H9 (cell line): ENCODE results near the gene ZCCHC8. TPM values are rescaled to one million over a fixed set of nuclear protein-coding genes. Genes with fewer than 3 reads are reported as not detected.

Experiments used
- DNase-seq: peaks from one replicate; pipeline ENCODE4 v3.0.0-alpha.2; 2017
- H2AFZ ChIP-seq: one replicate; pipeline ENCODE4 v1.6.1; 2013; ENCODE audit warnings: mild to moderate bottlenecking, low read length, control low read depth, moderate library complexity
- H2AK5ac ChIP-seq: 2 replicates; pipeline ENCODE4 v1.6.1; 2013; ENCODE audit warnings: low read length, control low read depth, mixed read lengths; ENCODE audit not compliant: insufficient read length
- H2BK120ac ChIP-seq: one replicate; pipeline ENCODE4 v1.6.1; 2013; ENCODE audit warnings: low read depth, mild to moderate bottlenecking, low read length, control low read depth, inconsistent platforms; ENCODE audit not compliant: poor library complexity, severe bottlenecking
- H2BK12ac ChIP-seq: 2 replicates; pipeline ENCODE4 v1.6.1; 2013; ENCODE audit warnings: low read length, control low read depth, mixed read lengths, low read depth; ENCODE audit not compliant: insufficient read length
- H2BK15ac ChIP-seq: 2 replicates; pipeline ENCODE4 v1.6.1; 2013; ENCODE audit warnings: low read depth, low read length, control low read depth
- H2BK20ac ChIP-seq: one replicate; pipeline ENCODE4 v1.6.1; 2013; ENCODE audit warnings: low read depth, mild to moderate bottlenecking, low read length, control low read depth, inconsistent platforms; ENCODE audit not compliant: poor library complexity, severe bottlenecking
- H2BK5ac ChIP-seq: 2 replicates; pipeline ENCODE4 v1.6.1; 2013; ENCODE audit warnings: low read length, control low read depth, mixed read lengths; ENCODE audit not compliant: insufficient read length
- H3K14ac ChIP-seq: 2 replicates; pipeline ENCODE4 v1.6.1; 2013; ENCODE audit warnings: low read length, control low read depth; ENCODE audit not compliant: insufficient read depth
- H3K18ac ChIP-seq: 2 replicates; pipeline ENCODE4 v1.6.1; 2013; ENCODE audit warnings: low read depth, mild to moderate bottlenecking, mixed read lengths, low read length, control low read depth; ENCODE audit not compliant: insufficient read length
- H3K23ac ChIP-seq: 2 replicates; pipeline ENCODE4 v1.6.1; 2013; ENCODE audit warnings: low read length, control low read depth, mixed read lengths, low read depth; ENCODE audit not compliant: insufficient read length
- H3K23me2 ChIP-seq: 2 replicates; pipeline ENCODE4 v1.6.1; 2013; ENCODE audit warnings: low read depth, mild to moderate bottlenecking, mixed read lengths, low read length, control low read depth; ENCODE audit not compliant: insufficient read length, poor library complexity, severe bottlenecking
- H3K27ac ChIP-seq: 2 replicates; pipeline ENCODE4 v1.5.1; 2013; ENCODE audit warnings: low read length, control low read depth, mixed read lengths, low read depth; ENCODE audit not compliant: insufficient read length
- H3K27me3 ChIP-seq: 2 replicates; pipeline ENCODE4 v1.6.1; 2013; ENCODE audit warnings: low read length, control low read depth, inconsistent platforms; ENCODE audit not compliant: insufficient read depth
- H3K4ac ChIP-seq: 2 replicates; pipeline ENCODE4 v1.6.1; 2013; ENCODE audit warnings: low read depth, mild to moderate bottlenecking, control low read depth, inconsistent platforms, low read length, moderate library complexity
- H3K4me1 ChIP-seq: 2 replicates; pipeline ENCODE4 v1.6.1; 2013; ENCODE audit warnings: low read length, control low read depth, inconsistent platforms; ENCODE audit not compliant: insufficient read depth
- H3K4me2 ChIP-seq: 2 replicates; pipeline ENCODE4 v1.6.1; 2013; ENCODE audit warnings: low read length, control low read depth, mixed read lengths; ENCODE audit not compliant: insufficient read length, insufficient read depth
- H3K56ac ChIP-seq: 2 replicates; pipeline ENCODE4 v1.6.1; 2013; ENCODE audit warnings: low read depth, mild to moderate bottlenecking, mixed read lengths, low read length, control low read depth; ENCODE audit not compliant: insufficient read length
- H3K79me1 ChIP-seq: 2 replicates; pipeline ENCODE4 v1.6.1; 2013; ENCODE audit warnings: low read depth, mild to moderate bottlenecking, moderate library complexity, low read length, control low read depth, inconsistent platforms; ENCODE audit not compliant: insufficient read depth, poor library complexity, severe bottlenecking
- H3K79me2 ChIP-seq: 2 replicates; pipeline ENCODE4 v1.6.1; 2013; ENCODE audit warnings: low read length, control low read depth, inconsistent platforms; ENCODE audit not compliant: insufficient read depth
- H3K9ac ChIP-seq: 2 replicates; pipeline ENCODE4 v1.6.1; 2013; ENCODE audit warnings: low read length, control low read depth, mixed read lengths; ENCODE audit not compliant: insufficient read length; ENCODE audit errors: extremely low read depth
- H3K9me3 ChIP-seq: one replicate; pipeline ENCODE4 v1.6.1; 2013; ENCODE audit warnings: low read depth, low read length, inconsistent platforms; ENCODE audit not compliant: control insufficient read depth
- H3T11ph ChIP-seq: one replicate; pipeline ENCODE4 v1.6.1; 2013; ENCODE audit warnings: mild to moderate bottlenecking, low read length, control low read depth, inconsistent platforms
- H4K20me1 ChIP-seq: one replicate; pipeline ENCODE4 v1.6.1; 2013; ENCODE audit not compliant: control insufficient read depth, insufficient read length, insufficient read depth
- H4K5ac ChIP-seq: 2 replicates; pipeline ENCODE4 v1.6.1; 2013; ENCODE audit warnings: low read depth, mild to moderate bottlenecking, mixed read lengths, low read length, control low read depth; ENCODE audit not compliant: insufficient read length
- H4K8ac ChIP-seq: replicated peaks from 2 replicates; pipeline ENCODE4 v1.6.1; 2013; ENCODE audit warnings: low read length, control low read depth, mixed read lengths, low read depth; ENCODE audit not compliant: insufficient read length
- H4K91ac ChIP-seq: 2 replicates; pipeline ENCODE4 v1.6.1; 2013; ENCODE audit warnings: low read depth, mild to moderate bottlenecking, moderate library complexity, mixed read lengths, low read length, control low read depth; ENCODE audit not compliant: insufficient read length
- H3K27ac Mint-ChIP-seq, 3 experiments: 2 replicates in 2 of 3; 3 replicates in 1 of 3; pipeline ENCODE4 v1.8.0; 2020 to 2021; ENCODE audit warnings: mixed read lengths in 3 of 3, mild to moderate bottlenecking in 1 of 3, moderate library complexity in 1 of 3
- H3K27me3 Mint-ChIP-seq: 2 replicates; pipeline ENCODE4 v1.8.0; 2021; ENCODE audit warnings: low read depth, mild to moderate bottlenecking, moderate library complexity, mixed read lengths
- H3K36me3 Mint-ChIP-seq, 3 experiments: 2 replicates in 2 of 3; 3 replicates in 1 of 3; pipeline ENCODE4 v1.8.0; 2020 to 2021; ENCODE audit warnings: low read depth in 3 of 3, mixed read lengths in 3 of 3; ENCODE audit not compliant: insufficient read depth in 1 of 3
- H3K4me1 Mint-ChIP-seq, 2 experiments: 2 replicates each; pipeline ENCODE4 v1.8.0; 2020; ENCODE audit warnings: mixed read lengths in 2 of 2
- H3K4me3 Mint-ChIP-seq, 2 experiments: 2 replicates in 1 of 2; 3 replicates in 1 of 2; pipeline ENCODE4 v1.8.0; 2020 to 2021; ENCODE audit warnings: mild to moderate bottlenecking in 2 of 2, mixed read lengths in 2 of 2, moderate library complexity in 1 of 2
- H3K9me3 Mint-ChIP-seq, 2 experiments: 2 replicates in 1 of 2; 3 replicates in 1 of 2; pipeline ENCODE4 v1.8.0; 2020; ENCODE audit warnings: mild to moderate bottlenecking in 2 of 2, mixed read lengths in 2 of 2, moderate library complexity in 1 of 2
- WGBS: extraction: QIAGEN DNeasy Blood & Tissue Kit; methylation state at CpG from one replicate; pipeline ENCODE4 v1.1.7; 2013; ENCODE audit warnings: missing lambda C conversion rate, low lambda C conversion rate, mixed read lengths; ENCODE audit not compliant: insufficient read length; ENCODE audit errors: extremely low coverage; 5-methylcytosine and 5-hydroxymethylcytosine counted together
- total RNA-seq: library from RNA; stranded (reverse); gene quantifications from 2 replicates; pipeline ENCODE4 v1.2.1, GENCODE V29; 2021
- TF ChIP-seq, protein P1 (sequence below): fragments of 200-600 bp; sonication (generic); conservative IDR thresholded peaks from 3 replicates; pipeline ENCODE4 v1.8.0; 2021; ENCODE audit warnings: antibody characterized with exemption, mild to moderate bottlenecking

Gene ZCCHC8
- total RNA-seq, 1 experiment from 2014 or later: 37.3 TPM

- H3K79me1 ChIP-seq: peaks cover 11% of the 10 kb centered on the region
- H2AFZ ChIP-seq: no peak overlapping the region
- H3K23ac ChIP-seq: peak overlapping the region; percentile 88
- DNase-seq: no peak
- Mint-ChIP-seq H3K27ac (peak overlapping the region; percentile 4 to 86 (median 65); a peak in 5 of 7 replicates), H3K36me3 (peaks cover 46 to 65% (median 63%) of the 10 kb centered on the region in 3 experiments), H3K4me1 (peaks cover 19 to 20% of the 10 kb centered on the region in 2 experiments), H3K27me3 (no peaks in the 10 kb centered on the region), H3K4me3 (peak overlapping the region; percentile 93 to 95), H3K9me3 (no peaks in the 10 kb centered on the region)
- H3K18ac ChIP-seq: no peak overlapping the region
- no CpG with 5 or more reads among the region's 8 CpGs for WGBS
- no peaks in the 10 kb centered on the region for H3K4me1 ChIP-seq
- no peak overlapping the region for H2BK120ac ChIP-seq
- no peak overlapping the region for H4K91ac ChIP-seq
- H3K4ac ChIP-seq: no peak overlapping the region
- H3T11ph ChIP-seq: no peak overlapping the region
- peak overlapping the region; percentile 51 for H4K5ac ChIP-seq
- H2BK12ac ChIP-seq: no peak overlapping the region
- H3K23me2 ChIP-seq: peaks cover 4% of the 10 kb centered on the region
- no peaks in the 10 kb centered on the region for H3K9me3 ChIP-seq
- no peak overlapping the region for H2AK5ac ChIP-seq
- H3K79me2 ChIP-seq: peaks cover 41% of the 10 kb centered on the region
- H2BK15ac ChIP-seq: no peak overlapping the region
- H4K20me1 ChIP-seq: no peaks in the 10 kb centered on the region
- H3K4me2 ChIP-seq: no peak overlapping the region
- H3K9ac ChIP-seq: no peak overlapping the region
- H3K14ac ChIP-seq: no peak overlapping the region
- no peak overlapping the region for H4K8ac ChIP-seq
- no peak overlapping the region for H3K56ac ChIP-seq
- no peak overlapping the region for H2BK5ac ChIP-seq
- H3K27me3 ChIP-seq: no peaks in the 10 kb centered on the region
- H3K27ac ChIP-seq: no peak overlapping the region
- H2BK20ac ChIP-seq: no peak overlapping the region
- TF ChIP-seq, protein P1, sequence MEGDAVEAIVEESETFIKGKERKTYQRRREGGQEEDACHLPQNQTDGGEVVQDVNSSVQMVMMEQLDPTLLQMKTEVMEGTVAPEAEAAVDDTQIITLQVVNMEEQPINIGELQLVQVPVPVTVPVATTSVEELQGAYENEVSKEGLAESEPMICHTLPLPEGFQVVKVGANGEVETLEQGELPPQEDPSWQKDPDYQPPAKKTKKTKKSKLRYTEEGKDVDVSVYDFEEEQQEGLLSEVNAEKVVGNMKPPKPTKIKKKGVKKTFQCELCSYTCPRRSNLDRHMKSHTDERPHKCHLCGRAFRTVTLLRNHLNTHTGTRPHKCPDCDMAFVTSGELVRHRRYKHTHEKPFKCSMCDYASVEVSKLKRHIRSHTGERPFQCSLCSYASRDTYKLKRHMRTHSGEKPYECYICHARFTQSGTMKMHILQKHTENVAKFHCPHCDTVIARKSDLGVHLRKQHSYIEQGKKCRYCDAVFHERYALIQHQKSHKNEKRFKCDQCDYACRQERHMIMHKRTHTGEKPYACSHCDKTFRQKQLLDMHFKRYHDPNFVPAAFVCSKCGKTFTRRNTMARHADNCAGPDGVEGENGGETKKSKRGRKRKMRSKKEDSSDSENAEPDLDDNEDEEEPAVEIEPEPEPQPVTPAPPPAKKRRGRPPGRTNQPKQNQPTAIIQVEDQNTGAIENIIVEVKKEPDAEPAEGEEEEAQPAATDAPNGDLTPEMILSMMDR: no peak
These were observed 22.5 kb upstream of the ZCCHC8 start for GRCh38 chr12:122523280-122523679.
